Measurements from ENCODE around the gene ZMYND11.

The ZMYND11 gene

GRCh38 chr10:201328-201771 is 66.1 kb downstream of the ZMYND11 start:
- no peak for DNase-seq

DNA sequence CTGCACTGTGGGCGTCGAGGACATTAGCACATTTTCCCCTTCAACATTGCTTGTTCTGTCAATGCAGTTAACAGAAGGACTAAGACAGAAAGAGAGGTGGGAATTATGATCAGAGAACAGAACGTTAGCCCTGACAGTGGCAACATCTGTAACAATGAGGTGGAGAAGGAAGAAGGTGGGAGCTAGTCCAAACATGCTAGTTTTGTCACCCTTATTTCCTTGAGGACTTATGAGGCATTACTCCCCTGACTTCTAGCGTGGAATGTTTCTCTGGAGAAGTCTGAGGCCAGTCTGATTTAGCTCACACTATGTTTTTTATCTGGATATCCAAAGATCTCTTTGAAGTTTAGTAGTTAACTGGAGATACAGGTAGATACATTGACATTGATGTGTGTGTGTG is 73.4 kb downstream of the ZMYND11 start:
- DNase-seq: no peak

DNA sequence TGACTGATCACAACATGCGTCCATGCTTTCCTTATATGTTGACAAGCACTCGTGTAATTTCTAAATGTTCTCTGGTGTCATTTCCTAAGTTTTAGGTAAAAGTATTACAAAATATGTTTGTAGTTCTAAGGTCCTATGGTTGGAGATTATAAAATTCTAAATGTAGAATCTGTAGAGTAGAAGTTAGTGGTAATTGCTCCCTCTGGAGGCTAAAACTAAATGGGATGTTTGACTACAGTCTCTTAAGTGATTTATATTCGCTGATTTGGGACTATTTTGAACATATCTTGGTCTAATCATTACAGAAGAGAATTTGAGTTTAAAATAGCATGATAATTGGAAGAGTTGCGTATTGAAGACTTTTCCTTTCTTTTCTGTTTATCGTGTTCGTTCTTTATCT is 74.1 kb downstream of the ZMYND11 start:
- DNase-seq: no peak

DNA sequence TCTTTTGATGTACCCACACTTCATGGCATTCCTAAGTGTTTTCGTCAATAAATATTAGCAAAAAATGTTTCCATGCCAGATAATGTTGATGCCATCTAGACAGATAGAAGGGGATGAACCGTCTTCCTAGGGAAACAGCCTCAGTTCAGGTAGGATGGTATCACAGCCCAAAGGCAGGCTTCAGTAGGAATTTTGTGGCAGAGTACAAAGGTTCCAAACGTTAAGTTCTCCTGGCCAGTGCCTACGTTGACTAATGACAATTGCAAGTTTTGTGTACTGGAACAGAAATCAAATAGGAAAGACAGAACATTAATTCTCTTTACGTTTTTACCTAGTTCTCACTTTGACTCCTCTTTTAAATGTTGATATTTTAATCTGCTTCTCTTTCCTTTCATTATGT is 75.0 kb downstream of the ZMYND11 start:
- no peak for DNase-seq

GRCh38 chr10:215444-215843 is 80.2 kb downstream of the ZMYND11 start:
- no peak for DNase-seq

DNA sequence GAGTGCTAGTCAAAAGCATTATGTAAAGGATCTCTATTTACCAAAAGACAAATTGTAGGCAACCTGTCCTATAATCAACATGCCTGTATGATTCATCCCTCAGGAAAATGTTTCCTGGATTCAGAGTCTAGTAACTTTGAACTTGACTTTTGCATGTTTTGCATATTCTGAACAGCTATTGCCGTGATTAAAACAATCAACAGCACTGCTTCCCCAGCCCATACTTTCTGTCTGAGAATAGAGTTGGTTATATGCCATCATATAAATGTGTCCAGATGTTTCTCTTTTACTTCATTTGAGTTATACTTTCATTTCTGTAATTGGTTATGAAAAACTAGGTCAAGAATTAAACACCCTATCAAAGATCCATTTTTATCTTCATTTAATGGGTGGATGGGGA is 83.5 kb downstream of the ZMYND11 start:
- DNase-seq: no peak

- DNase-seq: no peak
Measured at GRCh38 chr10:219731-220472, 84.6 kb downstream of the ZMYND11 start.

DNA sequence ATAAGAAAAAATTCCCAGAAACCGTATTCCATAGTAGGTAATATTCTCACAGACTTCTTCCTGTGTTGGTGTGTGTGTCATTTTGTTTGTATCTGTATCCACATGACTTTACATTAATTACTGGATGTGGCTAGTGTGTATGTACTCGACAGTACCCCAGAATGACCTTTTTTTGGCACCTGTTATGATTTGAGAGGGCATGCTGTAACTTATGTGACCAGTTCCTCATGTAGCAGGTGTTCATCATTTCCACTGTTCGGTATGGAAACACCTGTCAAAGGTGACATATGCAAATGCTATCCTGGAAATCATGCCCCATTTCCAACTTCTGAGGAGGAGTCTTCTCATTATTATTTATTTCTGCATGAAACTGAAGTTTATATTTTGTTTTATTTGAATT is 89.3 kb downstream of the ZMYND11 start:
- no peak for DNase-seq

DNA sequence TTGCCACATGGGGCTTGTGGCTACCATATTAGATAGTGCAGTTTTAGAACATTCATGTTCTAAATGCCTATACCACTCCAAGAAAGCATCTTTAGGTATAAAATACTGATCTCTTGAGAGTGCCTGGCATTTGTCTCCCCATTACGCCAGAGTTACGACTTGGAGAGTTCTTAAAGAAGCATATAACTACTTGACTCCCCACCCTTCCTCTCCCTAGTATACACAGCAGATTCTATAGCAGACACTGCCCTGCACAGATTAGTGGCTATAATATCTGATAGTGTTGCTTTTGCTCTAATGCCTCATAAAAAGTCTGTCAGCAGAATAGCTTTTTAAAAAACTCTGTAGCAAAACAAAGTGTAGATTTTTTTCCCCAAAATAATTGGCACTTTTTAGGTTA is 90.8 kb downstream of the ZMYND11 start:
- no peak for DNase-seq

DNA sequence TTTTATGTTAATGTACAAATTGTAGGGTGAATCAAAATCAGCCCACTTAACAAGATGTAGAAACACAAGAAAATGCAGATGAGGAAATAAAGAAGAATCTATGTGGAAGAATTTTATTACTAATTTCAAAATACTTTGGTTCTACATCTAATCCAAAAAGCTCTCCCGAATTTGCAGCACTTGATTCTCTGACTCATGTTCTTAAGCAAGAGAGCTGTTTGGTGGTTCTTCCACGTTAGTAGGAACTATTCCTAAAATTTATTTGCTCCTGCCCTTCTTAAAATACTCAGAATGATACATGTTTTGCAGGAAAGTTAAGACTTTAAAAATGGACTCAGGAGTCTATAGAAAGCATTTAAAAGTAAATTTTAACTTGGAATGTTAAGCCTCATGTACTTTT is 91.8 kb downstream of the ZMYND11 start:
- DNase-seq: no peak

DNA sequence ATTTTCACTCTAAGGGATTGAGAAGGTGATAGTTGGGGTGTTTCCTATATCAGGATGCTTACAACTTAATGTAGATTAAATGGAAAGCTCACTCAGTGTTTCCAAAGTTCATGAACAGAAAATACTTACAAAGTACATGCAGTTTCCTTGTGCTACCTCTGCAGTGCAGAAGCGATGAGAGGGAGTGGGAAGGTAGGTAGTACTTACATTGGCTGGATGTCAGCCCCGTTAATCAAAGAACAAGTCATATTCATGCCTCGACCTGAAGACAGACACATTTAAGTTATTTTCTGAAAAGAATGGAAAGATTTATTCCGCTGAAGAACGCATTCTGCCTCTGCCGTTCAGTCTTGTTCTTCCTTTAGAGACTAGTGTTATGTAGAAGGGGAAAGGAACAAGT is 93.1 kb downstream of the ZMYND11 start:
- no peak for DNase-seq

GRCh38 chr10:230758-231157 is 95.5 kb downstream of the ZMYND11 start:
- DNase-seq: peak; percentile 18

DNA sequence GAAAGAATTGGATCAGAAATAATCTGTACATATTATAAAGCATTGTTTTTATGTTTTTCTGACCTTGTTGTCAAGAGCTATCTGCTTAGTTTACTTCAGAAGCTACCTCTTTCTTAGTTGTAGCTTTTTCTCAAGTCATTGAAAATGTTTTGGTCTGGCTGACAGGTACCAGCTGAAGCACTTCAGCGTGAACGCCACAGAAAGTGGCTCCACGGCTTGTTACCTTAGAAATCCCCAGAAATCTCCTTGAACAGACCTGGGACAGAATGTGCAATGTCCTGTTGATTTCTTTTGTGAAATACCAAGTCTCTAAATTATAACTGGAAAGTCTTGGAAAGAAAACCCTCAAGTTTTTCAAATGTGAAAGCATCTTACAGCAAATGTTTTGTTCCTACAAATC is 96.8 kb downstream of the ZMYND11 start:
- no peak for DNase-seq

DNA sequence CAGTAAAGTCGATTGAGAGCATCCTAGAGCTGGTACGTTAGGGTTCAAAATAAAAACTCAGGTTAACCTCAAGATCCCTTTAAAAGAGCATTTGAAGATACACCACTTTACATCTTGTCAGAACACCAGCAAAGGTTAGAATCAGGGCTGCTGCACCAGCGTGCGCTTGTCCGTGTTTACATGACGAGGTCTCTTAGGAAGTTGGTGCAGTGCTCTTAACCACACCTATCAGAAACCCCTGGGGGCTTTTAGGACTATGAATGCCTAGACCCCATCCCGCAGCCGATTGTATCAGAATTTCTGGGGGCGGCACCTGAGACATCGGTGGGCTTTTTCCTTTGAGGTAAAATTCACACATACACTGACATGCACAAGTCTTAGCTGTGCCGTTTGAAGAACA is 97.6 kb downstream of the ZMYND11 start:
- DNase-seq: no peak

- DNase-seq: no peak
Measured at GRCh38 chr10:234708-235406, 99.6 kb downstream of the ZMYND11 start.

DNA sequence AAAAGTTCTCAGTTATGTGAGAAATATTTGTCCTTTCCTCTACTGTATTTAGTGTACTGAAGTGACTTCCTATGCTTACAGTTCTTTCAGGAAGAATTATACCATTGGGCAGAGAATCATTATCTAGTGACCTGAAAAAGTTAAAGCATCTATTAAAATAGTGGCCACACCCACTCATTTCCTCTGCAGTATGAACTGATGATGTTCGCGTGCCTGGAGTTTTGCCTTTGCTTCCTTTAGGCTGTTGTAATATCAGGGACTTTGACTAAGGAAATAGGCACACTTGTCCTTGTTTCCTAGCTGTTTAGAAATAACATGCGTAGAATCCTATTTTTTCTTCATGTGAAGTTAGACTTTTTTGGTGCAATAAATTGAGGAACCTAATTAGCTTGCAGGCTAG is 100.7 kb downstream of the ZMYND11 start:
- no peak for DNase-seq

DNA sequence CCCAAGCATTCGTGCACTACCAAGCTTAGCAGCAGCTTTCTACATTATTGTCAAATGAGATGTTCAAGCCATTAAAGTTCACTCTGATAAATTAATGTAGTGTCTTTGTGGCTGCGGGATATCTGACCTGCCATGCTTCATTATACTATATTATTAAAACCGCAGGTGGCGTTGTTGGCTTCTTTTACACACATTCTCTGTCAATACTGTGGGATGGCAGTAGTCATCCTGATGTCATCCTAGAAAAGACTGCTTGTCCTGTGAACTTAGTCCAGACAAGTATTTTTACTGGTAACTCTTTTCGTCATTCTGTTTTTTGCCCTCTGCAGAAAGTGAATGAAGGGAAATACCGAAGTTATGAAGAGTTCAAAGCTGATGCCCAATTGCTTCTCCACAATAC is 103.9 kb downstream of the ZMYND11 start:
- no peak for DNase-seq

GRCh38 chr10:241451-241850 is 106.2 kb downstream of the ZMYND11 start:
- DNase-seq: no peak

- no peak for DNase-seq
Measured at GRCh38 chr10:241966-242643, 106.8 kb downstream of the ZMYND11 start.

GRCh38 chr10:244227-244626 is 109.0 kb downstream of the ZMYND11 start:
- DNase-seq: no peak

DNA sequence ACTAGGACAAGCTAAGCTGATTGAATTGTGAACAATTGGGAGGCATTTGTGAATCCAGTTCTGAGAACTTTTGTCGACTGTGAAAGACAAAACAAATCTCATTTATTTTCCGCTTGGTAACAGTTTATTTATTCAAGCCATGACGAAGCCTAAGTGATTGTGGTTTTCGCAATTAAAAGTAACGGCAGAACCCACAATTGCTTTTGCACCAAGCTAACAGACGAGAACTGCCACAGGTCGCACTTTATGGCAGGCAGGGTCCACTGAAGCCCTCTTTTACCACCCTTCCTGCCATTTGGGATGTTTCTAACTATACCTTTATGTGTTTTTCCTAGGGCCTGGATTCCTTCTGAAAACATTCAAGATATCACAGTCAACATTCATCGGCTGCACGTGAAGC is 111.2 kb downstream of the ZMYND11 start:
- no peak for DNase-seq

DNA sequence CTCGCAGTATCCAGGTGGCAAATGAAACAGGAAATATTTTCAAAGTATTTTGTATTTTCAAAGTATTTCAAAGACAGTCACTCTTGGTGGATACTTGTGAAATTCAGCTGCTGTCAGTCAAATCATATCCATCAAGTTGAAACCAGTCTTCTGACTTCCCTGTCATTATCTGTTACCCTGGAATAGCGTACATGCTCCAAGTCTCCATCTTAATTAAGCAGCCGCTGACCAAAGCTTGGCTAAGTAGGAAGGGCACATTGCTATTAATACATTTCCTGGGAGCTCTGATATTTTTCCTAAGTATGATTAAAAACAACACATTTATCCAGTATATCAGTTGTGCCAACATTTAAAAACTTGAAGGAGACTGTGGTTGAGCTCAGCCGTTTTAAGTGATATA is 112.2 kb downstream of the ZMYND11 start:
- DNase-seq: no peak

DNA sequence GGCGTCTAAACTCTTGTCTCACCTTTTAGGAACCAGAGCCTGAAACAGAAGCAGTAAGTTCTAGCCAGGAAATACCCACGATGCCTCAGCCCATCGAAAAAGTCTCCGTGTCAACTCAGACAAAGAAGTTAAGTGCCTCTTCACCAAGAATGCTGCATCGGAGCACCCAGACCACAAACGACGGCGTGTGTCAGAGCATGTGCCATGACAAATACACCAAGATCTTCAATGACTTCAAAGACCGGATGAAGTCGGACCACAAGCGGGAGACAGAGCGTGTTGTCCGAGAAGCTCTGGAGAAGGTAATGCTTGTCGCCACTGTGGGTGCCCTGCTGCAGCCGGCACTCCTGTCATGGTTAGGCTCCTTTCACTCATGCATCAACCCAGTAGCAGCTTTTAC is 113.1 kb downstream of the ZMYND11 start:
- DNase-seq: no peak

GRCh38 chr10:251982-252582 is 116.8 kb downstream of the ZMYND11 start:
- DNase-seq: no peak
